Uterus (tissue), 2 donors: ENCODE results near the gene PSMD10.

Source experiments
- CTCF ChIP-seq, 4 experiments: fragments of 200-600 bp in 2 of 4; fragments of 450-650 bp in 2 of 4; sonication (generic) in 2 of 4; IDR thresholded peaks; one replicate each; pipeline ENCODE4 v1.5.1; 2016 to 2019; ENCODE audit warnings: antibody characterized with exemption in 4 of 4, mild to moderate bottlenecking in 2 of 4, moderate library complexity in 1 of 4
- POLR2A ChIP-seq, 2 donors: fragments of 450-650 bp; IDR thresholded peaks; one replicate each; pipeline ENCODE4 v1.6.1; 2016; ENCODE audit warnings: antibody characterized with exemption in 2 of 2, mild to moderate bottlenecking in 1 of 2, moderate library complexity in 1 of 2

DNA sequence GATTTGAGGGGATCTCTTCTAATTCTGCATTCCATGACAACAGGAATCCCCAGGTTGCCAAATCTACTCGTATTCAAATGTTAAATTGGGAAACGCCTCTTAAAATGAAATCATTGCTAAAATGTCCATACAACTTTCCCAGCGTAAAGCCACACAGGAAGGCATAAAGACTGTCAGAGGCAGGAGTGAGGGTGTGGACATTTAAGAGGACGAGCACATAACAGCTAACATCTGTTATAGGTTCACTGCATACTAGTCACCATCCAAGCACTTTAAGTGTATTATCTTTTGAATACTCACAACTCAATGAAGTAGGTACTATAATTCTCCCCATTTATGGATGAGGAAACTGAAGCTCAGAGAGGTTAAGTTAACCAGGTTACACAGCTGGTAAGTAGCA lies 35.8 kb upstream of the PSMD10 start:
- no peak for TF ChIP-seq POLR2A (IDR thresholded peaks at IDR 0.05)
- no peak for TF ChIP-seq CTCF (IDR thresholded peaks at IDR 0.05)
